ENCODE results near the gene SPEN. TPM values are rescaled to one million over a fixed set of nuclear protein-coding genes. Genes with fewer than 3 reads are reported as not detected.

Gene SPEN
- total and polyA plus RNA-seq, 2 of the 13 experiments (the other 11 are each of a cell fraction or from before 2014, with no cell fraction given) = 4.8 to 14.0 TPM

GRCh38 chr1:15946571-15947381 lies 99.3 kb downstream of the SPEN start:
- POLR2A ChIA-PET = no interaction called here
- no peak overlapping the region for H3K27ac ChIP-seq (ENCODE audit: extremely low read length, insufficient read depth, low read length)
- CTCF ChIA-PET (ENCODE audit: low intra/inter-chr PET ratio, low total read pairs) = no interaction called here
- BruUV-seq (replicated peaks) = no TSS peak
- FAIRE-seq (no peak), ATAC-seq (no peak), DNase-seq (ENCODE audit: low spot score) (no peak)
- no peak for TF ChIP-seq TBP (CRISPR knock-in tag; IDR thresholded peaks at IDR 0.05)
- no peak for TF ChIP-seq MATR3 (CRISPR knock-in tag; IDR thresholded peaks at IDR 0.05)
- TF ChIP-seq ZNF12 (CRISPR knock-in tag; IDR thresholded peaks at IDR 0.05) = no peak
- no peak for TF ChIP-seq CBFB (CRISPR knock-in tag; IDR thresholded peaks at IDR 0.05)
- intact Hi-C loops (cut with micrococcal nuclease; ENCODE audit: unreplicated experiment) (no loop called here), in situ Hi-C loops (cut with HindIII; ENCODE audit: extremely low pct_ligation_motif_present, low pct_unique_long_range_greater_than_20kb) (no loop called here)
- 94% methylated on average over 8 of the region's 18 CpGs for WGBS (ENCODE audit: low lambda C conversion rate)
- no peak overlapping the region for H2AFZ ChIP-seq (ENCODE audit: low read length)
- H4K20me1 ChIP-seq (ENCODE audit: insufficient read depth, low read length) = no peaks in the 10 kb centered on the region
- peaks cover 11% of the 10 kb centered on the region; the same call in 1 of the 2 replicates for H3K4me1 ChIP-seq (ENCODE audit: insufficient read depth, low read length)
- H3K4me3 ChIP-seq (replicated peaks in 1 of 3; ENCODE audit: insufficient read depth in 1 of 3, low read depth in 2 of 3, low read length in 3 of 3) = no peak overlapping the region
- H3K9ac ChIP-seq (ENCODE audit: insufficient read depth, low read depth, low read length) = no peak overlapping the region
- H3K79me2 ChIP-seq (ENCODE audit: insufficient read depth, low read length) = no peaks in the 10 kb centered on the region
- no peaks in the 10 kb centered on the region for H3K27me3 ChIP-seq (ENCODE audit: control insufficient read depth in 1 of 2, insufficient read depth in 2 of 2, low read length in 2 of 2)
- H3K9me3 ChIP-seq (ENCODE audit: low read length) = no peaks in the 10 kb centered on the region
- no peak overlapping the region for H3K4me2 ChIP-seq (ENCODE audit: low read depth, low read length)
- peaks cover 25 to 61% of the 10 kb centered on the region in 2 experiments; a peak in 4 of 5 replicates for H3K36me3 ChIP-seq (replicated peaks in 1 of 2; ENCODE audit: control insufficient read depth in 1 of 2, insufficient read depth in 2 of 2, low read length in 2 of 2)

- ChIA-PET CTCF (ENCODE audit: low intra/inter-chr PET ratio, low total read pairs) (no interaction called here), POLR2A (no interaction called here)
- Histone ChIP-seq H3K9ac (ENCODE audit: insufficient read depth, low read depth, low read length) (no peak overlapping the region), H3K36me3 (replicated peaks in 1 of 2; ENCODE audit: control insufficient read depth in 1 of 2, insufficient read depth in 2 of 2, low read length in 2 of 2) (peaks cover 19 to 54% of the 10 kb centered on the region in 2 experiments; a peak in 4 of 5 replicates), H2AFZ (ENCODE audit: low read length) (no peak overlapping the region), H3K4me1 (ENCODE audit: insufficient read depth, low read length) (peaks cover 11% of the 10 kb centered on the region; the same call in 1 of the 2 replicates), H4K20me1 (ENCODE audit: insufficient read depth, low read length) (no peaks in the 10 kb centered on the region), H3K27me3 (ENCODE audit: control insufficient read depth in 1 of 2, insufficient read depth in 2 of 2, low read length in 2 of 2) (no peaks in the 10 kb centered on the region), H3K27ac (ENCODE audit: extremely low read length, insufficient read depth, low read length) (no peak overlapping the region), H3K9me3 (ENCODE audit: low read length) (no peaks in the 10 kb centered on the region), H3K79me2 (ENCODE audit: insufficient read depth, low read length) (no peaks in the 10 kb centered on the region), H3K4me2 (ENCODE audit: low read depth, low read length) (no peak overlapping the region), H3K4me3 (replicated peaks in 1 of 3; ENCODE audit: insufficient read depth in 1 of 3, low read depth in 2 of 3, low read length in 3 of 3) (no peak overlapping the region)
- ATAC-seq = no peak
- FAIRE-seq = no peak
- 98% methylated on average over 10 of the region's 10 CpGs for WGBS (ENCODE audit: low lambda C conversion rate)
- intact Hi-C loops (cut with micrococcal nuclease; ENCODE audit: unreplicated experiment) = no loop called here
- no peak for TF ChIP-seq TBX2 (CRISPR knock-in tag; IDR thresholded peaks at IDR 0.05; ENCODE audit: borderline replicate concordance)
- peak; percentile 52; the same call in 1 of the 2 replicates for TF ChIP-seq ZNF629 (CRISPR knock-in tag; conservative IDR thresholded peaks at IDR 0.05)
- in situ Hi-C loops (cut with HindIII; ENCODE audit: extremely low pct_ligation_motif_present, low pct_unique_long_range_greater_than_20kb) = no loop called here
- no TSS peak for BruUV-seq (replicated peaks)
- no peak for DNase-seq (ENCODE audit: low spot score)
Measured at GRCh38 chr1:15947382-15948090, 100.0 kb downstream of the SPEN start.
